A673 (cell line): ENCODE data around the gene KCNE4. TPM values are rescaled to one million over a fixed set of nuclear protein-coding genes. Genes with fewer than 3 reads are reported as not detected.

Experiments used
- BruUV-seq: library from RNA; stranded (reverse); fragments of 400-500 nt; replicated peaks from 2 replicates; lab custom pipeline; 2021; lab: Mats Ljungman, UMichigan
- CTCF ChIA-PET: fragments of 300-600 bp; sonication (Branson Sonifier 250); formaldehyde crosslinking; loops from one replicate; lab custom pipeline; 2022; ENCODE audit warnings: antibody characterized with exemption; lab: Charles Lee
- POLR2A ChIA-PET: fragments of 300-600 bp; sonication (Branson Sonifier 250); formaldehyde crosslinking; loops from one replicate; lab custom pipeline; 2022; ENCODE audit warnings: antibody characterized with exemption; ENCODE audit not compliant: low non-redundant PET; lab: Charles Lee
- DNase-seq: peaks from one replicate; pipeline ENCODE4 v3.0.0-alpha.2; 2015; ENCODE audit warnings: low spot score
- H3K27ac ChIP-seq: fragments of 200-600 bp; sonication (generic); 2 replicates; pipeline ENCODE4 v1.5.1; 2016; ENCODE audit warnings: mixed run types, low read depth, mild to moderate bottlenecking, mixed read lengths, antibody characterized with exemption, low read length; ENCODE audit not compliant: poor library complexity, severe bottlenecking
- H3K27me3 ChIP-seq: fragments of 200-600 bp; sonication (generic); replicated peaks from 2 replicates; pipeline ENCODE4 v1.6.1; 2017; ENCODE audit warnings: mixed run types, low read depth, mild to moderate bottlenecking, mixed read lengths, antibody characterized with exemption, low read length; ENCODE audit not compliant: insufficient read depth, poor library complexity
- H3K36me3 ChIP-seq: fragments of 200-600 bp; sonication (generic); 2 replicates; pipeline ENCODE4 v1.6.1; 2016; ENCODE audit warnings: mixed run types, mild to moderate bottlenecking, mixed read lengths, antibody characterized with exemption, low read length; ENCODE audit not compliant: insufficient read depth, poor library complexity, severe bottlenecking
- H3K4me1 ChIP-seq: fragments of 200-600 bp; sonication (generic); 2 replicates; pipeline ENCODE4 v1.6.1; 2017; ENCODE audit warnings: mixed run types, mild to moderate bottlenecking, mixed read lengths, antibody characterized with exemption, low read length; ENCODE audit not compliant: insufficient read depth, poor library complexity, severe bottlenecking
- H3K4me3 ChIP-seq: fragments of 200-600 bp; sonication (generic); 2 replicates; pipeline ENCODE4 v1.5.1; 2016; ENCODE audit warnings: low read depth, mixed run types, mild to moderate bottlenecking, mixed read lengths, low read length; ENCODE audit not compliant: poor library complexity, severe bottlenecking
- H3K9me3 ChIP-seq: fragments of 200-600 bp; sonication (generic); 2 replicates; pipeline ENCODE4 v1.6.1; 2016; ENCODE audit warnings: mixed run types, low read depth, mild to moderate bottlenecking, mixed read lengths, antibody characterized with exemption, low read length; ENCODE audit not compliant: poor library complexity, severe bottlenecking
- EZH2 ChIP-seq: fragments of 200-600 bp; sonication (generic); IDR thresholded peaks from 2 replicates; pipeline ENCODE4 v1.6.1; 2017; ENCODE audit warnings: borderline replicate concordance, low read depth, mild to moderate bottlenecking, mixed read lengths, antibody characterized with exemption, low read length; ENCODE audit not compliant: poor library complexity, severe bottlenecking
- intact Hi-C: fragments of 100-400 bp; cut with micrococcal nuclease; formaldehyde crosslinking; loops from one replicate; pipeline ENCODE4 v1.10.0; 2022; ENCODE audit not compliant: unreplicated experiment
- total RNA-seq: library from RNA; stranded (reverse); gene quantifications from 2 replicates; pipeline ENCODE4 v1.2.3, GENCODE V29; 2021
- TF ChIP-seq, protein P1 (sequence below): fragments of 300-800, 200-600 bp; sonication (generic); conservative IDR thresholded peaks from 2 replicates; pipeline ENCODE4 v1.5.1; 2017; ENCODE audit warnings: low read depth, mild to moderate bottlenecking, antibody characterized with exemption, low read length, moderate library complexity, mixed read lengths

Gene KCNE4
- total RNA-seq, 1 experiment from 2014 or later: 82.5 TPM

- Histone ChIP-seq H3K27me3 (no peaks in the 10 kb centered on the region), H3K27ac (peak overlapping the region; percentile 20), H3K4me1 (peaks cover 76% of the 10 kb centered on the region), H3K9me3 (no peaks in the 10 kb centered on the region), H3K36me3 (peaks cover 15% of the 10 kb centered on the region), H3K4me3 (no peak overlapping the region)
- DNase-seq: peak; percentile 63
- ChIA-PET POLR2A (no interaction called here), CTCF (interaction anchor here (1.1 kb wide), 1 partner anchor 87 kb away, joined by 3 read pairs; no protein-coding TSS in a partner anchor)
- intact Hi-C loops: loop anchor here (5.0 kb wide), 2 partner anchors 33 to 138 kb away; no protein-coding TSS in a partner anchor
- BruUV-seq: no TSS peak
- TF ChIP-seq EZH2: no peak
- TF ChIP-seq, protein P1, sequence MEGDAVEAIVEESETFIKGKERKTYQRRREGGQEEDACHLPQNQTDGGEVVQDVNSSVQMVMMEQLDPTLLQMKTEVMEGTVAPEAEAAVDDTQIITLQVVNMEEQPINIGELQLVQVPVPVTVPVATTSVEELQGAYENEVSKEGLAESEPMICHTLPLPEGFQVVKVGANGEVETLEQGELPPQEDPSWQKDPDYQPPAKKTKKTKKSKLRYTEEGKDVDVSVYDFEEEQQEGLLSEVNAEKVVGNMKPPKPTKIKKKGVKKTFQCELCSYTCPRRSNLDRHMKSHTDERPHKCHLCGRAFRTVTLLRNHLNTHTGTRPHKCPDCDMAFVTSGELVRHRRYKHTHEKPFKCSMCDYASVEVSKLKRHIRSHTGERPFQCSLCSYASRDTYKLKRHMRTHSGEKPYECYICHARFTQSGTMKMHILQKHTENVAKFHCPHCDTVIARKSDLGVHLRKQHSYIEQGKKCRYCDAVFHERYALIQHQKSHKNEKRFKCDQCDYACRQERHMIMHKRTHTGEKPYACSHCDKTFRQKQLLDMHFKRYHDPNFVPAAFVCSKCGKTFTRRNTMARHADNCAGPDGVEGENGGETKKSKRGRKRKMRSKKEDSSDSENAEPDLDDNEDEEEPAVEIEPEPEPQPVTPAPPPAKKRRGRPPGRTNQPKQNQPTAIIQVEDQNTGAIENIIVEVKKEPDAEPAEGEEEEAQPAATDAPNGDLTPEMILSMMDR: no peak
Measured at GRCh38 chr2:223058952-223059716, 7.1 kb downstream of the KCNE4 start.

- CTCF ChIA-PET: no interaction called here
- no peak for DNase-seq
- H3K27ac ChIP-seq: peak overlapping the region; percentile 5
- H3K27me3 ChIP-seq: no peaks in the 10 kb centered on the region
- POLR2A ChIA-PET: no interaction called here
- H3K4me3 ChIP-seq: no peak overlapping the region
- intact Hi-C loops: no loop called here
- peaks cover 85% of the 10 kb centered on the region for H3K4me1 ChIP-seq
- TF ChIP-seq, protein P1: no peak
- no peak for TF ChIP-seq EZH2
- peaks cover 11% of the 10 kb centered on the region for H3K36me3 ChIP-seq
- BruUV-seq: no TSS peak
- no peaks in the 10 kb centered on the region for H3K9me3 ChIP-seq
Measured at GRCh38 chr2:223060201-223060825, 8.3 kb downstream of the KCNE4 start.

GRCh38 chr2:223062396-223062795, 10.4 kb downstream of the KCNE4 start:
- no TSS peak for BruUV-seq
- peak; percentile 93 for DNase-seq

More at GRCh38 chr2:223062396-223062795, 10.4 kb downstream of the KCNE4 start:
- Histone ChIP-seq H3K27ac (peak overlapping the region; percentile 56), H3K4me3 (no peak overlapping the region), H3K27me3 (no peaks in the 10 kb centered on the region), H3K9me3 (no peaks in the 10 kb centered on the region), H3K4me1 (peaks cover 83% of the 10 kb centered on the region), H3K36me3 (peaks cover 9% of the 10 kb centered on the region)
- POLR2A ChIA-PET: interaction anchor here (0.6 to 0.7 kb wide), 2 partner anchors 61 to 768 kb away, joined by 3 read pairs; no protein-coding TSS in a partner anchor
- CTCF ChIA-PET: no interaction called here
- TF ChIP-seq, protein P1: no peak
- no peak for TF ChIP-seq EZH2
- intact Hi-C loops: no loop called here
